Neural crest cell (in vitro differentiated cells): Measurements from ENCODE around the gene FOXP2. TPM values are rescaled to one million over a fixed set of nuclear protein-coding genes. Genes with fewer than 3 reads are reported as not detected.
"Not testable (repeated sequence)": the region's sequence is repeated elsewhere in the genome, so short reads cannot be mapped to it uniquely, and the experiment has no call there.

Source experiments
- DNase-seq: peaks from one replicate; pipeline ENCODE4 v3.0.0; 2021; ENCODE audit warnings: low read depth, mixed read lengths, low spot score
- H3K27ac Mint-ChIP-seq: one replicate; pipeline ENCODE4 v1.8.0; 2021; ENCODE audit warnings: mild to moderate bottlenecking, mixed read lengths; ENCODE audit not compliant: unreplicated experiment
- H3K27me3 Mint-ChIP-seq: 2 replicates; pipeline ENCODE4 v1.8.0; 2021; ENCODE audit warnings: low read depth, mild to moderate bottlenecking, mixed read lengths
- H3K36me3 Mint-ChIP-seq: 2 replicates; pipeline ENCODE4 v1.8.0; 2021; ENCODE audit warnings: low read depth, mild to moderate bottlenecking, mixed read lengths
- H3K4me1 Mint-ChIP-seq: 2 replicates; pipeline ENCODE4 v1.8.0; 2021; ENCODE audit warnings: mixed read lengths
- H3K4me3 Mint-ChIP-seq: one replicate; pipeline ENCODE4 v1.8.0; 2021; ENCODE audit warnings: mild to moderate bottlenecking, mixed read lengths
- H3K9me3 Mint-ChIP-seq: 2 replicates; pipeline ENCODE4 v1.8.0; 2021; ENCODE audit warnings: mixed read lengths
- CTCF ChIP-seq: fragments of 200-600 bp; sonication (generic); conservative IDR thresholded peaks from 2 replicates; pipeline ENCODE4 v1.5.0; 2021; ENCODE audit warnings: antibody characterized with exemption, mild to moderate bottlenecking
- total RNA-seq: library from RNA; stranded (reverse); gene quantifications from 2 replicates; pipeline ENCODE4 v1.2.1, GENCODE V29; 2021

Gene FOXP2
- total RNA-seq, 1 donor from 2014 or later: 7.1 TPM

GRCh38 chr7:114507381-114507780 lies 92.8 kb downstream of the FOXP2 start:
- no peak for TF ChIP-seq CTCF
- H3K4me1 Mint-ChIP-seq: peaks cover 7% of the 10 kb centered on the region
- no peaks in the 10 kb centered on the region for H3K36me3 Mint-ChIP-seq
- H3K27ac Mint-ChIP-seq: no peak overlapping the region
- DNase-seq: no peak
- no peaks in the 10 kb centered on the region for H3K27me3 Mint-ChIP-seq
- no peak overlapping the region for H3K4me3 Mint-ChIP-seq
- no peaks in the 10 kb centered on the region for H3K9me3 Mint-ChIP-seq

GRCh38 chr7:114508086-114508485 lies 93.5 kb downstream of the FOXP2 start:
- no peaks in the 10 kb centered on the region for H3K9me3 Mint-ChIP-seq
- H3K4me3 Mint-ChIP-seq: no peak overlapping the region
- TF ChIP-seq CTCF: no peak
- H3K36me3 Mint-ChIP-seq: no peaks in the 10 kb centered on the region
- H3K27ac Mint-ChIP-seq: no peak overlapping the region
- no peak for DNase-seq
- H3K27me3 Mint-ChIP-seq: no peaks in the 10 kb centered on the region
- H3K4me1 Mint-ChIP-seq: no peaks in the 10 kb centered on the region

- H3K9me3 Mint-ChIP-seq, H3K4me1 Mint-ChIP-seq, H3K36me3 Mint-ChIP-seq, DNase-seq, H3K27me3 Mint-ChIP-seq, H3K4me3 Mint-ChIP-seq, H3K27ac Mint-ChIP-seq: not testable (repeated sequence)
Observed at GRCh38 chr7:114510824-114511223, 96.2 kb downstream of the FOXP2 start.

- Mint-ChIP-seq H3K36me3 (peaks cover 4% of the 10 kb centered on the region), H3K4me3 (no peak overlapping the region), H3K4me1 (no peaks in the 10 kb centered on the region), H3K27me3 (no peaks in the 10 kb centered on the region), H3K9me3 (peaks cover 8% of the 10 kb centered on the region), H3K27ac (no peak overlapping the region)
- no peak for DNase-seq
- TF ChIP-seq CTCF: no peak
Observed at GRCh38 chr7:114519240-114519639, 104.6 kb downstream of the FOXP2 start.

GRCh38 chr7:114522081-114522480 lies 107.5 kb downstream of the FOXP2 start:
- H3K4me1 Mint-ChIP-seq: no peaks in the 10 kb centered on the region
- no peak overlapping the region for H3K4me3 Mint-ChIP-seq
- peaks cover 4% of the 10 kb centered on the region for H3K36me3 Mint-ChIP-seq
- DNase-seq: no peak
- H3K9me3 Mint-ChIP-seq: peaks cover 5% of the 10 kb centered on the region
- H3K27me3 Mint-ChIP-seq: no peaks in the 10 kb centered on the region
- H3K27ac Mint-ChIP-seq: no peak overlapping the region
- TF ChIP-seq CTCF: no peak

GRCh38 chr7:114527589-114527988 lies 113.0 kb downstream of the FOXP2 start:
- Mint-ChIP-seq H3K4me3 (no peak overlapping the region), H3K27me3 (no peaks in the 10 kb centered on the region), H3K9me3 (no peaks in the 10 kb centered on the region), H3K4me1 (no peaks in the 10 kb centered on the region), H3K27ac (no peak overlapping the region), H3K36me3 (no peaks in the 10 kb centered on the region)
- no peak for TF ChIP-seq CTCF
- no peak for DNase-seq
